H1 (cell line): Measurements from ENCODE around the gene RIT2. TPM values are rescaled to one million over a fixed set of nuclear protein-coding genes. Genes with fewer than 3 reads are reported as not detected.

Experiments
- CTCF ChIA-PET: fragments of 300-600 bp; sonication (Branson Sonifier 250); formaldehyde crosslinking; loops from one replicate; lab custom pipeline; 2021; ENCODE audit not compliant: partially characterized antibody; lab: Charles Lee
- POLR2A ChIA-PET: fragments of 300-600 bp; sonication (Branson Sonifier 250); formaldehyde crosslinking; loops from one replicate; lab custom pipeline; 2021; ENCODE audit warnings: inconsistent platforms; ENCODE audit not compliant: partially characterized antibody; lab: Charles Lee
- DNase-seq, 2 experiments: peaks; one replicate each; pipeline versions ENCODE4 v3.0.0 to v3.0.0-alpha.2; 2010 to 2022; ENCODE audit warnings: low spot score in 2 of 2, low read depth in 1 of 2, mixed read lengths in 1 of 2
- FAIRE-seq: peaks from 2 replicates; lab custom pipeline; 2011; peaks lifted over from hg19 to GRCh38; lab: Jason Lieb, UNC
- H2AFZ ChIP-seq: 2 replicates; pipeline ENCODE4 v1.8.1; 2012; ENCODE audit warnings: low read length, inconsistent platforms
- H2AK5ac ChIP-seq: 2 replicates; pipeline ENCODE4 v1.6.1; 2013; ENCODE audit warnings: low read depth, low read length
- H2BK120ac ChIP-seq: replicated peaks from 2 replicates; pipeline ENCODE3; 2013; ENCODE audit warnings: low read depth, low read length, inconsistent platforms
- H2BK12ac ChIP-seq: 2 replicates; pipeline ENCODE4 v1.6.1; 2013; ENCODE audit warnings: low read depth, low read length
- H2BK15ac ChIP-seq: 2 replicates; pipeline ENCODE4 v1.6.1; 2013; ENCODE audit warnings: low read length
- H2BK20ac ChIP-seq: 2 replicates; pipeline ENCODE4 v1.6.1; 2013; ENCODE audit warnings: low read length
- H2BK5ac ChIP-seq: 2 replicates; pipeline ENCODE4 v1.6.1; 2013; ENCODE audit warnings: low read depth, low read length
- H3K14ac ChIP-seq: 2 replicates; pipeline ENCODE4 v1.6.1; 2013; ENCODE audit warnings: inconsistent platforms; ENCODE audit not compliant: insufficient read length
- H3K18ac ChIP-seq: 2 replicates; pipeline ENCODE4 v1.6.1; 2013; ENCODE audit warnings: low read length; ENCODE audit errors: extremely low read depth
- H3K23ac ChIP-seq: 2 replicates; pipeline ENCODE4 v1.6.1; 2013; ENCODE audit warnings: inconsistent platforms; ENCODE audit not compliant: insufficient read length
- H3K23me2 ChIP-seq: 2 replicates; pipeline ENCODE4 v1.6.1; 2013; ENCODE audit warnings: low read depth, low read length
- H3K27ac ChIP-seq: 2 replicates; pipeline ENCODE4 v1.6.1; 2011; ENCODE audit warnings: low read depth, low read length, inconsistent platforms
- H3K27me3 ChIP-seq, 4 experiments: replicated peaks in 1 of 4; 1 replicate in 1 of 4; 2 replicates in 3 of 4; pipeline versions ENCODE4 v1.6.1 to v1.8.1; 2011 to 2013; ENCODE audit warnings: low read length in 3 of 4, mild to moderate bottlenecking in 3 of 4, inconsistent platforms in 2 of 4, mixed read lengths in 2 of 4, moderate library complexity in 1 of 4; ENCODE audit not compliant: control insufficient read depth in 3 of 4, insufficient read depth in 3 of 4; ENCODE audit errors: extremely low read depth in 1 of 4
- H3K36me3 ChIP-seq, 4 experiments: 2 replicates each; pipeline versions ENCODE4 v1.6.1 to v1.8.1; 2011 to 2013; ENCODE audit warnings: mild to moderate bottlenecking in 4 of 4, low read length in 3 of 4, moderate library complexity in 2 of 4, control low read depth in 1 of 4, inconsistent platforms in 1 of 4; ENCODE audit not compliant: insufficient read depth in 4 of 4, control insufficient read depth in 2 of 4
- H3K4ac ChIP-seq: replicated peaks from 2 replicates; pipeline ENCODE3; 2013; ENCODE audit warnings: low read length, low read depth, mixed read lengths, inconsistent platforms; ENCODE audit not compliant: insufficient read length
- H3K4me1 ChIP-seq, 4 experiments: replicated peaks in 1 of 4; 1 replicate in 1 of 4; 2 replicates in 3 of 4; pipeline versions ENCODE4 v1.6.1 to v1.8.1; 2011 to 2013; ENCODE audit warnings: low read length in 3 of 4, inconsistent platforms in 2 of 4, mixed read lengths in 1 of 4; ENCODE audit not compliant: insufficient read depth in 4 of 4, control insufficient read depth in 3 of 4
- H3K4me2 ChIP-seq, 2 experiments: 2 replicates each; pipeline versions ENCODE4 v1.6.1 to v1.8.1; 2011 to 2013; ENCODE audit warnings: low read depth in 2 of 2, low read length in 2 of 2, control low read depth in 1 of 2, inconsistent platforms in 1 of 2, mild to moderate bottlenecking in 1 of 2; ENCODE audit not compliant: insufficient read depth in 1 of 2
- H3K4me3 ChIP-seq, 4 experiments: fragments of 200-600, 300-600 bp in 1 of 4; sonication (generic), shearing (Covaris generic), sonication (Bioruptor Twin) in 1 of 4; 2 replicates each; pipeline versions ENCODE4 v1.5.1 to v1.8.1; 2011 to 2016; ENCODE audit warnings: low read length in 4 of 4, low read depth in 3 of 4, control low read depth in 2 of 4, inconsistent platforms in 2 of 4, mild to moderate bottlenecking in 2 of 4, mixed read lengths in 1 of 4, moderate library complexity in 1 of 4; ENCODE audit not compliant: insufficient read depth in 2 of 4; ENCODE audit errors: extremely low read depth in 1 of 4
- H3K56ac ChIP-seq: replicated peaks from 2 replicates; pipeline ENCODE3; 2013; ENCODE audit warnings: low read depth, mild to moderate bottlenecking, mixed read lengths, low read length, inconsistent platforms; ENCODE audit not compliant: insufficient read length
- H3K79me1 ChIP-seq: 2 replicates; pipeline ENCODE4 v1.6.1; 2013; ENCODE audit warnings: low read depth, low read length, control low read depth
- H3K79me2 ChIP-seq, 2 experiments: 2 replicates each; pipeline versions ENCODE4 v1.6.1 to v1.8.1; 2012 to 2013; ENCODE audit warnings: low read length in 2 of 2, mild to moderate bottlenecking in 2 of 2, inconsistent platforms in 1 of 2; ENCODE audit not compliant: insufficient read depth in 2 of 2, control insufficient read depth in 1 of 2
- H3K9ac ChIP-seq, 4 experiments: replicated peaks in 1 of 4; 1 replicate in 1 of 4; 2 replicates in 3 of 4; pipeline versions ENCODE4 v1.6.1 to v1.8.1; 2011 to 2013; ENCODE audit warnings: low read depth in 3 of 4, low read length in 3 of 4, control low read depth in 2 of 4, mild to moderate bottlenecking in 2 of 4, moderate library complexity in 2 of 4, inconsistent platforms in 1 of 4; ENCODE audit errors: extremely low read depth in 1 of 4
- H3K9me3 ChIP-seq, 2 experiments: 2 replicates each; pipeline versions ENCODE4 v1.6.1 to v1.8.1; 2012 to 2013; ENCODE audit warnings: mild to moderate bottlenecking in 2 of 2, moderate library complexity in 2 of 2, control low read depth in 1 of 2, inconsistent platforms in 1 of 2, low read depth in 1 of 2, low read length in 1 of 2, mixed read lengths in 1 of 2; ENCODE audit not compliant: insufficient read depth in 2 of 2
- H4K20me1 ChIP-seq, 2 experiments: replicated peaks in 1 of 2; 2 replicates each; pipeline versions ENCODE3 to v1.8.1; 2011 to 2013; ENCODE audit warnings: inconsistent platforms in 2 of 2, low read length in 2 of 2, mild to moderate bottlenecking in 1 of 2; ENCODE audit not compliant: insufficient read depth in 2 of 2, control insufficient read depth in 1 of 2
- H4K5ac ChIP-seq: 2 replicates; pipeline ENCODE4 v1.6.1; 2013; ENCODE audit warnings: low read length, low read depth, mixed read lengths, inconsistent platforms; ENCODE audit not compliant: insufficient read length
- H4K8ac ChIP-seq: 2 replicates; pipeline ENCODE4 v1.8.0; 2013; ENCODE audit warnings: mild to moderate bottlenecking, moderate library complexity, low read length, inconsistent platforms; ENCODE audit not compliant: insufficient read depth; ENCODE audit errors: extremely low read depth
- H4K91ac ChIP-seq: replicated peaks from 2 replicates; pipeline ENCODE3; 2013; ENCODE audit warnings: low read length, mixed read lengths, inconsistent platforms; ENCODE audit not compliant: insufficient read length
- ATF2 ChIP-seq: IDR thresholded peaks from 2 replicates; pipeline ENCODE4 v1.6.1; 2012; ENCODE audit warnings: low read length, inconsistent platforms
- BACH1 ChIP-seq: IDR thresholded peaks from 2 replicates; pipeline ENCODE4 v1.6.1; 2012; ENCODE audit warnings: low read length, improper control_type of control experiment
- CBX5 ChIP-seq: fragments of 300-800, 300-1000 bp; sonication (generic); IDR thresholded peaks from 2 replicates; pipeline ENCODE4 v1.7.1; 2016; ENCODE audit warnings: antibody characterized with exemption, low read length, low read depth
- SP4 ChIP-seq: IDR thresholded peaks from 2 replicates; pipeline ENCODE4 v1.6.1; 2012; ENCODE audit warnings: low read length, inconsistent platforms
- WGBS, 2 experiments: shearing (Covaris generic) in 1 of 2; methylation state at CpG; one replicate each; pipeline versions ENCODE4 v1.1.6 to v1.1.7; 2013 to 2015; ENCODE audit warnings: low lambda C conversion rate in 2 of 2, mixed read lengths in 2 of 2, inconsistent platforms in 1 of 2, low coverage in 1 of 2, missing lambda C conversion rate in 1 of 2; ENCODE audit not compliant: insufficient replicate concordance in 2 of 2, insufficient coverage in 1 of 2, insufficient read length in 1 of 2; ENCODE audit errors: extremely low coverage in 1 of 2, missing lambda C conversion rate in 1 of 2; 5-methylcytosine and 5-hydroxymethylcytosine counted together
- polyA plus RNA-seq, 7 experiments: library from polyadenylated mRNA; depleted of rRNA in 3 of 7; stranded (reverse) in 5 of 7; unstranded in 2 of 7; fragments of >200 nt in 5 of 7; fragments of 200-250 nt in 2 of 7; gene quantifications; 1 replicate in 5 of 7; 2 replicates in 1 of 7; 4 replicates in 1 of 7; pipeline versions ENCODE4 v1.2.1 to v1.2.3, GENCODE V29; 2011 to 2013; ENCODE audit warnings: missing spikeins in 2 of 7, mixed read lengths in 2 of 7
- total RNA-seq: library from RNA; stranded (reverse); fragmentation: NEBNext Ultra II Directional; extraction: Animal tissue kit (Norgen Biotek cat#: 25700); gene quantifications from 2 replicates; pipeline ENCODE4 v1.2.1, GENCODE V29; 2021

The RIT2 gene
- total and polyA plus RNA-seq, 2 of the 8 experiments (the other 6 are each of a cell fraction or from before 2014, with no cell fraction given), result 0.67 to 3.2 TPM

- Histone ChIP-seq H3K9ac (no peak overlapping the region), H3K36me3 (no peaks in the 10 kb centered on the region), H3K4me2 (no peak overlapping the region), H3K79me2 (no peaks in the 10 kb centered on the region), H4K91ac (no peak overlapping the region), H2BK12ac (no peak overlapping the region), H4K5ac (no peak overlapping the region), H3K27ac (no peak overlapping the region), H3K18ac (no peak overlapping the region), H3K14ac (no peak overlapping the region), H2BK15ac (no peak overlapping the region), H2AFZ (no peak overlapping the region), H2BK5ac (no peak overlapping the region), H3K4ac (no peak overlapping the region), H4K20me1 (no peaks in the 10 kb centered on the region), H3K56ac (no peak overlapping the region), H4K8ac (no peak overlapping the region), H3K9me3 (no peaks in the 10 kb centered on the region), H3K79me1 (no peaks in the 10 kb centered on the region), H3K4me3 (no peak overlapping the region), H3K23me2 (no peaks in the 10 kb centered on the region), H3K27me3 (no peaks in the 10 kb centered on the region), H2BK120ac (no peak overlapping the region), H2BK20ac (no peak overlapping the region), H3K23ac (no peak overlapping the region), H3K4me1 (no peaks in the 10 kb centered on the region), H2AK5ac (no peak overlapping the region)
- FAIRE-seq (no peak), DNase-seq (no peak)
- CTCF ChIA-PET, result interaction anchor here (0.6 to 1.1 kb wide), 2 partner anchors 15 to 75 kb away, joined by 3 read pairs; no protein-coding TSS in a partner anchor
- WGBS, 2 experiments, result 93% methylated on average over 3 of the region's 3 CpGs; no CpG with 5 or more reads in 1 of the 2 experiments
- no peak for TF ChIP-seq CBX5
- no peak for TF ChIP-seq ATF2
- no peak for TF ChIP-seq BACH1
- no peak for TF ChIP-seq SP4
- POLR2A ChIA-PET, result no interaction called here
These were observed 66.5 kb downstream of the RIT2 start for GRCh38 chr18:43049021-43049420.
